Activated T-cell treated with anti-CD3 and anti-CD28 coated beads, Interleukin-2, amount 50 U/mL, for 24 hours (primary cell): ENCODE data around the gene PGAM1.
A peak's percentile ranks its signal among the peaks of the same experiment; 100 is the strongest.
"Not testable (repeated sequence)": the region's sequence is repeated elsewhere in the genome, so short reads cannot be mapped to it uniquely, and the experiment has no call there.

Source experiments
- DNase-seq: peaks from one replicate; pipeline ENCODE4 v3.0.0-alpha.2; 2020
- H3K27ac Mint-ChIP-seq: 2 replicates; pipeline ENCODE4 v1.8.0; 2020; ENCODE audit warnings: mild to moderate bottlenecking, mixed read lengths
- H3K27me3 Mint-ChIP-seq: 2 replicates; pipeline ENCODE4 v1.8.0; 2020; ENCODE audit warnings: mixed read lengths
- H3K36me3 Mint-ChIP-seq: 2 replicates; pipeline ENCODE4 v1.8.0; 2020; ENCODE audit warnings: low read depth, mixed read lengths
- H3K4me1 Mint-ChIP-seq: 2 replicates; pipeline ENCODE4 v1.8.0; 2020; ENCODE audit warnings: low read depth, mixed read lengths
- H3K4me3 Mint-ChIP-seq: 2 replicates; pipeline ENCODE4 v1.8.0; 2020; ENCODE audit warnings: mild to moderate bottlenecking, moderate library complexity, mixed read lengths
- H3K9me3 Mint-ChIP-seq: 2 replicates; pipeline ENCODE4 v1.8.0; 2020; ENCODE audit warnings: mixed read lengths

PGAM1 gene

GRCh38 chr10:97459111-97459510 lies 33.1 kb downstream of the PGAM1 start:
- Mint-ChIP-seq H3K4me1 (peaks cover 26% of the 10 kb centered on the region), H3K27me3 (no peaks in the 10 kb centered on the region), H3K4me3 (no peak overlapping the region), H3K36me3 (peaks cover 99% of the 10 kb centered on the region), H3K9me3 (no peaks in the 10 kb centered on the region), H3K27ac (peak overlapping the region; percentile 53)
- no peak for DNase-seq

GRCh38 chr10:97459933-97460332 lies 33.9 kb downstream of the PGAM1 start:
- no peaks in the 10 kb centered on the region for H3K27me3 Mint-ChIP-seq
- DNase-seq, result no peak
- H3K27ac Mint-ChIP-seq, result peak overlapping the region; percentile 70
- peaks cover 18% of the 10 kb centered on the region for H3K4me1 Mint-ChIP-seq
- peaks cover 99% of the 10 kb centered on the region for H3K36me3 Mint-ChIP-seq
- no peaks in the 10 kb centered on the region for H3K9me3 Mint-ChIP-seq
- H3K4me3 Mint-ChIP-seq, result no peak overlapping the region

GRCh38 chr10:97462309-97462708 lies 36.3 kb downstream of the PGAM1 start:
- no peak overlapping the region for H3K4me3 Mint-ChIP-seq
- H3K27me3 Mint-ChIP-seq, result no peaks in the 10 kb centered on the region
- H3K9me3 Mint-ChIP-seq, result no peaks in the 10 kb centered on the region
- no peak for DNase-seq
- H3K27ac Mint-ChIP-seq, result peak overlapping the region; percentile 47
- peaks cover 99% of the 10 kb centered on the region for H3K36me3 Mint-ChIP-seq
- no peaks in the 10 kb centered on the region for H3K4me1 Mint-ChIP-seq

- Mint-ChIP-seq H3K36me3 (peaks cover 100% of the 10 kb centered on the region), H3K9me3 (no peaks in the 10 kb centered on the region), H3K4me1 (no peaks in the 10 kb centered on the region), H3K27ac (peak overlapping the region; percentile 79), H3K27me3 (no peaks in the 10 kb centered on the region), H3K4me3 (no peak overlapping the region)
- DNase-seq, result no peak
Observed at GRCh38 chr10:97463363-97464132, 37.6 kb downstream of the PGAM1 start.

- peaks cover 100% of the 10 kb centered on the region for H3K36me3 Mint-ChIP-seq
- DNase-seq, result no peak
- H3K27ac Mint-ChIP-seq, result peak overlapping the region; percentile 79
- H3K9me3 Mint-ChIP-seq, result no peaks in the 10 kb centered on the region
- H3K27me3 Mint-ChIP-seq, result no peaks in the 10 kb centered on the region
- no peak overlapping the region for H3K4me3 Mint-ChIP-seq
- no peaks in the 10 kb centered on the region for H3K4me1 Mint-ChIP-seq
Observed at GRCh38 chr10:97464226-97464625, 38.2 kb downstream of the PGAM1 start.

- H3K9me3 Mint-ChIP-seq, result no peaks in the 10 kb centered on the region
- H3K27ac Mint-ChIP-seq, result peak overlapping the region; percentile 41
- no peak for DNase-seq
- no peak overlapping the region for H3K4me3 Mint-ChIP-seq
- H3K36me3 Mint-ChIP-seq, result peaks cover 100% of the 10 kb centered on the region
- H3K4me1 Mint-ChIP-seq, result no peaks in the 10 kb centered on the region
- no peaks in the 10 kb centered on the region for H3K27me3 Mint-ChIP-seq
Observed at GRCh38 chr10:97465982-97466381, 40.0 kb downstream of the PGAM1 start.

- Mint-ChIP-seq H3K36me3 (peaks cover 94% of the 10 kb centered on the region), H3K4me1 (no peaks in the 10 kb centered on the region), H3K4me3 (no peak overlapping the region), H3K27ac (peak overlapping the region; percentile 41), H3K27me3 (no peaks in the 10 kb centered on the region), H3K9me3 (no peaks in the 10 kb centered on the region)
- no peak for DNase-seq
Observed at GRCh38 chr10:97466755-97467154, 40.8 kb downstream of the PGAM1 start.

GRCh38 chr10:97468162-97468561 lies 42.2 kb downstream of the PGAM1 start:
- Mint-ChIP-seq H3K27me3 (no peaks in the 10 kb centered on the region), H3K4me3 (no peak overlapping the region), H3K27ac (peak overlapping the region; percentile 68), H3K9me3 (no peaks in the 10 kb centered on the region), H3K4me1 (no peaks in the 10 kb centered on the region), H3K36me3 (peaks cover 94% of the 10 kb centered on the region)
- DNase-seq, result no peak

GRCh38 chr10:97468781-97469180 lies 42.8 kb downstream of the PGAM1 start:
- H3K27me3 Mint-ChIP-seq, H3K9me3 Mint-ChIP-seq, DNase-seq, H3K4me1 Mint-ChIP-seq, H3K4me3 Mint-ChIP-seq: not testable (repeated sequence)
- Mint-ChIP-seq H3K27ac (peak overlapping the region; percentile 68), H3K36me3 (peaks cover 94% of the 10 kb centered on the region)

- Mint-ChIP-seq H3K36me3 (peaks cover 92% of the 10 kb centered on the region), H3K4me3 (no peak overlapping the region), H3K27ac (peak overlapping the region; percentile 31), H3K4me1 (no peaks in the 10 kb centered on the region), H3K9me3 (no peaks in the 10 kb centered on the region), H3K27me3 (no peaks in the 10 kb centered on the region)
- DNase-seq, result no peak
Observed at GRCh38 chr10:97474918-97475317, 48.9 kb downstream of the PGAM1 start.

GRCh38 chr10:97475936-97476594 lies 50.1 kb downstream of the PGAM1 start:
- Mint-ChIP-seq H3K4me1 (no peaks in the 10 kb centered on the region), H3K36me3 (peaks cover 93% of the 10 kb centered on the region), H3K27ac (no peak overlapping the region), H3K4me3 (no peak overlapping the region), H3K9me3 (no peaks in the 10 kb centered on the region), H3K27me3 (no peaks in the 10 kb centered on the region)
- no peak for DNase-seq

GRCh38 chr10:97479410-97479809 lies 53.4 kb downstream of the PGAM1 start:
- not testable (repeated sequence) for H3K4me3 Mint-ChIP-seq, H3K27ac Mint-ChIP-seq, H3K27me3 Mint-ChIP-seq, DNase-seq, H3K9me3 Mint-ChIP-seq, H3K4me1 Mint-ChIP-seq
- H3K36me3 Mint-ChIP-seq, result peaks cover 92% of the 10 kb centered on the region

- DNase-seq, result no peak
- Mint-ChIP-seq H3K36me3 (peaks cover 89% of the 10 kb centered on the region), H3K4me3 (no peak overlapping the region), H3K27ac (no peak overlapping the region), H3K9me3 (no peaks in the 10 kb centered on the region), H3K27me3 (no peaks in the 10 kb centered on the region), H3K4me1 (no peaks in the 10 kb centered on the region)
Observed at GRCh38 chr10:97479939-97480338, 53.9 kb downstream of the PGAM1 start.

GRCh38 chr10:97481071-97481470 lies 55.1 kb downstream of the PGAM1 start:
- no peaks in the 10 kb centered on the region for H3K9me3 Mint-ChIP-seq
- no peak overlapping the region for H3K4me3 Mint-ChIP-seq
- H3K36me3 Mint-ChIP-seq, result peaks cover 88% of the 10 kb centered on the region
- H3K4me1 Mint-ChIP-seq, result no peaks in the 10 kb centered on the region
- no peaks in the 10 kb centered on the region for H3K27me3 Mint-ChIP-seq
- no peak for DNase-seq
- H3K27ac Mint-ChIP-seq, result no peak overlapping the region

GRCh38 chr10:97482381-97482780 lies 56.4 kb downstream of the PGAM1 start:
- peaks cover 80% of the 10 kb centered on the region for H3K36me3 Mint-ChIP-seq
- no peak for DNase-seq
- H3K4me1 Mint-ChIP-seq, result peaks cover 3% of the 10 kb centered on the region

More at GRCh38 chr10:97482381-97482780, 56.4 kb downstream of the PGAM1 start:
- Mint-ChIP-seq H3K27me3 (no peaks in the 10 kb centered on the region), H3K27ac (no peak overlapping the region), H3K4me3 (no peak overlapping the region), H3K9me3 (no peaks in the 10 kb centered on the region)
